GM19468 (cell line): Measurements from ENCODE around the gene ABCD1.

Experiments used
- ATAC-seq: cut with Tn5 transposase; IDR thresholded peaks from one replicate; pipeline ENCODE4 v1.9.1; 2021; ENCODE audit warnings: mild to moderate bottlenecking, moderate library complexity, moderate number of reproducible peaks; ENCODE audit not compliant: unreplicated experiment; ENCODE audit errors: extremely low read depth

ABCD1 gene

DNA sequence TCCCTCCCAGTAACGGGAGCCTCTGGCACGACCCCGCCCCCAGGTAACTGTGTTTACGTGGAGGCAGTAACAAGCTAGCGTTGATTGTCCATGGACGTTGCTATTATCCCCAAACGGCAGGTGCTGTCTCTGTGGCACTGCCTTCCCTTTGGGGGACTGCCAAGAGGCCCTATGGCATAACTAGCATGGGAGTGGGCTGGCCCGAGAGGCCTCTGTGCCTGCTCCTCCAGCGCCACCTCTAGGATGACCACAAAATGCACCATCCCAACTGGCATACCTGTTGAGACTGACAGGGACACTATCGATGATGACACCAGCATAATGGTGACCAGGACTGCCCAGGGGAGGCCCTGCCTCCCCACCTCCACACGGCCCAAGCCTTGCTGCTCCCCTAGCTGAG lies 57.7 kb downstream of the ABCD1 start:
- ATAC-seq = no peak

DNA sequence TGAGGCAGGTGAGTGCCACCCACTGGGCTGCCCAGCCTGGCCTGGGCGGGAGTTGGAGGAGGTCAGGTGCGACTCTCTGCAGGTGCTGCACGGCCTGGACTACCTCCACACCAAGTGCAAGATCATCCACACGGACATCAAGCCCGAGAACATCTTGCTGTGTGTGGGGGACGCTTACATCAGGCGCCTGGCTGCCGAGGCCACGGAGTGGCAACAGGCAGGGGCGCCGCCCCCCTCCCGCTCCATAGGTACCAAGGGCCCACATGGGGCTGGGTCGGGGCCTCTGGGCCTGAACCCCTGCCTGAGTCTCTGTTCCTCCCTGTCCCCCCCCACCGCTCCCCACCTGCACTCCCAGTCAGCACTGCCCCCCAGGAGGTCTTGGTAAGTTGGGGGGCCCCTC lies 58.2 kb downstream of the ABCD1 start:
- ATAC-seq = no peak

DNA sequence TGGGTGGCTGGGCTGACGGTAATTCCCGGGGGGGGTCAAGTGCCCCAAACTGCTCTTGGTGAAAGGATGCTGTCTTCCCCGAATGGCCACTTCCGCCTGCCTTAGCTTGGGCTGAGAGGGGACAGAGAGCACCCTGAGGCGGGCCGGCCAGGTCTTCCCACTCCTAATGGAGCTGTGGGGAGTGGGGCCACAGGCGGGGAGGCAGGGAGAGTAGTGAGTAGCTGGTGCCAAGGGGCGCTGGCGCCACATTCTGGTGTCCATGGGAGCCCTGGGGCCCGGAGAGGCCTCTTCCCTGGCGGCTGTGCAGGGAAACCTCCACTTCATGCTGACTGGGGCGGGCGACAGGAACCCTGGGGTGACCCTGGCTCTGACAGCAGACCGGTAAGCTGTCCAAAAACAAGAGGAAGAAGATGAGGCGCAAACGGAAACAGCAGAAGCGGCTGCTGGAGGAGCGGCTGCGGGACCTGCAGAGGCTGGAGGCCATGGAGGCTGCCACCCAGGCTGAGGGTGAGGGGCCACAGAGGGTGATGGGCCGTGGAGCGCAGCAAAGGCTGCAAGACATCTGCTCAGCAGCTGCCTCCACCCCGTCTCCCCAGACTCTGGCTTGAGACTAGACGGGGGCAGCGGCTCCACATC lies 58.8 kb downstream of the ABCD1 start:
- ATAC-seq = no peak

DNA sequence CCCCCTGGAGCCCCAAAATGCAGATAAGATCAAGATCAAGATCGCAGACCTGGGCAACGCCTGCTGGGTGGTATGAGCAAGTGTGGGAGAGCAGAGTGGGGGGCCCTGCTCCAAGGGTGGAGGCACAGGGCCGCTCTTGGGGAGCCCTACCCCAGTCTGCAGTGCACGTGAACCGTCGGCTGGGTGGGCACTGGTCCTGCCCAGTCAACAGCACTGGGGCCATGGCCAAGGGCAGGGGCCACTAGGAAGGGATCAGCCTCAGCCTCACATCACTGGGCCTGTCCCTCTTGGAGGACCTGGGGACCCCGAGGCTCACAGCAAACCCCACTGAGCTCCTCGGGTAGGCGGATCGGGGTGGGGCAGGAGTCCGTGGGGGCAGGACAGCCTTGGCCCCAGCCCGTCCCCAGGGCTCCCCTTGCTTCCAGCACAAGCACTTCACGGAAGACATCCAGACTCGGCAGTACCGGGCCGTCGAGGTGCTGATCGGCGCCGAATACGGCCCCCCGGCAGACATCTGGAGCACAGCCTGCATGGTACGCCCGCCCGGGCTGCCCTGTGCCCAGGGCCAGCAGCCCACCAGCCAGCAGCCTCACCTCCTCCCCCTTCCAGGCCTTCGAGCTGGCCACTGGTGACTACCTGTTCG lies 59.8 kb downstream of the ABCD1 start:
- ATAC-seq = no peak

DNA sequence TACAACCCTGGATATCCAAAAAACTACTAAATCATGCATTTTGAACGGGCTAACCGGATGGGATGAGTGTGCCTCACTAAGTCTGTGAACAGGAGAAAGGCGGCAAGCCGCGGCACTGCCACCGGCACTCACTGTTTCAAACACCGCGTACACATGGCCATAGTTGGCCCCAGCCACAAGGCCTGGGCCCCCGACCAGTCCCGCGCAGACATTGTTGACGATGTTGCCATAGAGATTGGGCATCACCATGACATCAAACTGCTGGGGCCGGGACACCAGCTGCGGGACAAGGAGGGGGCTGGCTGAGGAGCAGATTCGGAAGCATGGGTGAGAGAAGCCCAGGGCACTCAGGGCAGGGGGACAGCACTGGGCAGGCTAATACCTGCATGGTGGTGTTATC lies 62.0 kb downstream of the ABCD1 start:
- no peak for ATAC-seq

DNA sequence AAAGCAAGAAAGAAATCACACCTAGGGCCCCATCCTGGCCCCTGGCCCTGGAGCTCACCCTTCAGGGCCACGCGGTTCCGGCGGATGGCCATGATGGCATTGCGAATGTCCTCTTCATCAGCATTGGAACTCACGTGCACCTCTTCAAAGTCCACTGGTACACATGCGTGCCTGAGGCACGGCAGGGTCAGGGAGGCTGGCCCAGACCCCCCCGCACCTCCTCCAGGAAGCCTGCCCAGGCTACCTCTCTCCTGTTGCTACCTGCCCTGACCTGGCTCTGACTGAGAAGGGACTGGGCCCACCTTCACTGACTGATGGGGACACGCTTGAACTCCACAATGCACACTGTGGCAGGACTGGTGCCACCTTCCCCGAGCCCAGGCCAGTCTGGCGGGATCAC lies 65.0 kb downstream of the ABCD1 start:
- no peak for ATAC-seq

DNA sequence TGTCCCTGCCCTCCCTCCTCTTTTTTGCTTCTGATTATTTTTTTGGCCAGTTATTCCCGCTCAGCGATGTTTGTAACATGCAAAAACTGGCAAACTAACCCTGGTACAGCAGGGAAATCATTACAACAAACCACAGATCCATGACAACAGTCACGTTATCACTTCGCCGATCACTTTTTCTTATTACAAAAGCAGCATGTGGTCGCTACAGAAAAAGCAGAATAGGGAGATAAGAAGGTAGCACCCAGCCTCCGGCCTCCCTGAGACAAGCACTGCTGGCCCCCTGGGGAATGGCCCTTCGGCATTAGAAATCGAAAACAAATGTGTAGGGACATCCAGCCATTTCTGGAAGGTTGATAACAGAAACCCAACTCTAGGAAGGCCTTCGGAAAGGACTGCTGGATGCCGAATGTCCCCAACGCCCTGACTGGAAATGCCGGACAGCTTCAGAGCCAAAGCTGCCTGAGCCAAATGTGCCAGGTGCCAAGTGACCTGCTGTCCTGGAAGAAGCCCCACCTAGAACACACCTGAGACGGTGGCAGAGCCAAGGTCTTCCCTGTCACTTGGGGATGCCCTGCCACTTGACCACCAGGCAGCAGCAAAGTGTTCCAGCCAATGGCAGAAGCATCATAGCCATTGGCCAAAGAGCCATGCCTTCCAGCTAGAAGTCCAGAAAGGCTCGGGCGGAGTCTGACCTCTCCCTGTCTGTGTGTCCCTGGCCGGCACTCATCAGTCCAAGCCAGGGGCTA lies 66.6 kb downstream of the ABCD1 start:
- ATAC-seq = no peak

DNA sequence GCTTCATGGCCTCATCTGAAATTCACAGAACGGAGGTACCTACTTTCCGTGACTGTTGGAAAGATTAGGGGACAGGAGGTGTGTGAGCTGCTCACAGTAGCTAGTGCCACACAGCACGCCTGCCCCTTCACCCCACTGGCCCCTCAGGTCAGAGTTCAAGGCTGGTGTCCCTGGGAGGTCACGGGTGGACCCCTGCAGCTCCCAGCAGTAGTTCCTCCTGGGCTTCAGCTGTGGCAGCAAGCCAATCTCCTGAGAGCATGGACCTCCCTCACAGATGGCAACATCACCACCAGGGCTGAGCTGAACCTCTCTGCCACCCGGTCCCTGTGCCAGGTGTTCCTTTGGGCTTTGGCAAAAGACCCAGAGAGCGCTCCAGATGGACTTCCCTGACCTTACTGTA lies 67.7 kb downstream of the ABCD1 start:
- no peak for ATAC-seq

DNA sequence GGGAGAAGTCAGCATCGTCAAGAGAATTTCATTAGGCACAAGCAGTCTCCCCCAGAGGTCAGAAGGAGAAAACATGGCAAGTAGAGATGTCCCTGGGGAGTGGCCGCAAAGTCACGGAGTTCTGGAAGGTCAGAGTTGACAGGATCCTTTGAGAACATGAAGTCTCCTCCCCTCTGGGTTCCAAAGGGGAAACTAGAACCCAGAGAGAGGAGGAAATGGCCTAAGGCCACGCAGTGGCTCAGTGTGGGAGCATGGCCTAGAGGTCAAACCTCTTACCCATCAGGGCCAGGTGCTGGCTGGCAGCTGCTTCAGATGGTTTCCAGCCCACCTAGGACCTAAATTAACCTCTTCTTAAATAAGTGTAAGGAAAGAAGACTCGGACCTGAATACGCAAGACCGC lies 68.6 kb downstream of the ABCD1 start:
- ATAC-seq = no peak
